Endodermal cell (in vitro differentiated cells): ENCODE results near the gene LMO7. TPM values are rescaled to one million over a fixed set of nuclear protein-coding genes. Genes with fewer than 3 reads are reported as not detected.

ENCODE experiments used
- DNase-seq: peaks from one replicate; pipeline ENCODE4 v3.0.0-alpha.2; 2017
- H3K27ac ChIP-seq: 2 replicates; pipeline ENCODE4 v1.5.1; 2013; ENCODE audit warnings: mild to moderate bottlenecking, low read depth, low read length, moderate library complexity
- H3K27me3 ChIP-seq: 2 replicates; pipeline ENCODE4 v1.6.1; 2013; ENCODE audit warnings: mild to moderate bottlenecking, low read length, moderate library complexity; ENCODE audit not compliant: insufficient read depth, control insufficient read depth, poor library complexity, severe bottlenecking
- H3K36me3 ChIP-seq: 2 replicates; pipeline ENCODE4 v1.7.0; 2013; ENCODE audit warnings: mild to moderate bottlenecking, low read length, moderate library complexity; ENCODE audit not compliant: control insufficient read depth, insufficient read depth
- H3K4me1 ChIP-seq: one replicate; pipeline ENCODE4 v1.7.0; 2013; ENCODE audit warnings: low read length; ENCODE audit not compliant: control insufficient read depth, insufficient read depth
- H3K4me3 ChIP-seq: 2 replicates; pipeline ENCODE4 v1.5.1; 2013; ENCODE audit warnings: mild to moderate bottlenecking, low read length, moderate library complexity
- H3K9ac ChIP-seq: 2 replicates; pipeline ENCODE4 v1.6.1; 2013; ENCODE audit warnings: mild to moderate bottlenecking, low read length, moderate library complexity; ENCODE audit not compliant: poor library complexity, severe bottlenecking; ENCODE audit errors: extremely low read depth
- H3K9me3 ChIP-seq: 2 replicates; pipeline ENCODE4 v1.6.1; 2013; ENCODE audit warnings: mild to moderate bottlenecking, low read length, moderate library complexity; ENCODE audit not compliant: control insufficient read depth
- H3K27ac Mint-ChIP-seq: 2 replicates; pipeline ENCODE4 v1.8.0; 2020; ENCODE audit warnings: mixed read lengths
- H3K27me3 Mint-ChIP-seq: 2 replicates; pipeline ENCODE4 v1.8.0; 2021; ENCODE audit warnings: mild to moderate bottlenecking, mixed read lengths; ENCODE audit not compliant: insufficient read depth
- H3K36me3 Mint-ChIP-seq: 2 replicates; pipeline ENCODE4 v1.8.0; 2020; ENCODE audit warnings: low read depth, mixed read lengths
- H3K4me1 Mint-ChIP-seq: 2 replicates; pipeline ENCODE4 v1.8.0; 2020; ENCODE audit warnings: mixed read lengths
- H3K4me3 Mint-ChIP-seq: 2 replicates; pipeline ENCODE4 v1.8.0; 2020; ENCODE audit warnings: mild to moderate bottlenecking, moderate library complexity, mixed read lengths
- H3K9me3 Mint-ChIP-seq: 2 replicates; pipeline ENCODE4 v1.8.0; 2020; ENCODE audit warnings: mild to moderate bottlenecking, mixed read lengths
- whole genome bisulfite sequencing, 2 experiments: methylation state at CpG; one replicate each; pipeline versions ENCODE4 v1.1.5 to v1.1.7; 2013; ENCODE audit warnings: missing lambda C conversion rate in 2 of 2, mixed read lengths in 1 of 2; ENCODE audit not compliant: insufficient coverage in 1 of 2, insufficient read length in 1 of 2; 5-methylcytosine and 5-hydroxymethylcytosine counted together
- total RNA-seq, 2 donors: library from RNA; stranded (reverse); fragmentation: NEBNext Ultra II Directional in 1 of 2; extraction: Animal tissue kit (Norgen Biotek cat#: 25700) in 1 of 2; gene quantifications; 2 replicates in 1 of 2; 3 replicates in 1 of 2; pipeline ENCODE4 v1.2.1, GENCODE V29; 2021
- TF ChIP-seq, protein P1 (sequence below): fragments of 200-600 bp; sonication (generic); conservative IDR thresholded peaks from 2 replicates; pipeline ENCODE4 v1.5.0; 2021; ENCODE audit warnings: antibody characterized with exemption, mild to moderate bottlenecking

The LMO7 gene
- total RNA-seq, 2 donors from 2014 or later: 9.9 to 14.1 TPM

- peaks cover 33% of the 10 kb centered on the region for H3K4me1 Mint-ChIP-seq
- H3K4me1 ChIP-seq: peaks cover 8% of the 10 kb centered on the region
- H3K27ac Mint-ChIP-seq: no peak overlapping the region
These were observed 162.5 kb downstream of the LMO7 start for GRCh38 chr13:75798353-75799255.

DNA sequence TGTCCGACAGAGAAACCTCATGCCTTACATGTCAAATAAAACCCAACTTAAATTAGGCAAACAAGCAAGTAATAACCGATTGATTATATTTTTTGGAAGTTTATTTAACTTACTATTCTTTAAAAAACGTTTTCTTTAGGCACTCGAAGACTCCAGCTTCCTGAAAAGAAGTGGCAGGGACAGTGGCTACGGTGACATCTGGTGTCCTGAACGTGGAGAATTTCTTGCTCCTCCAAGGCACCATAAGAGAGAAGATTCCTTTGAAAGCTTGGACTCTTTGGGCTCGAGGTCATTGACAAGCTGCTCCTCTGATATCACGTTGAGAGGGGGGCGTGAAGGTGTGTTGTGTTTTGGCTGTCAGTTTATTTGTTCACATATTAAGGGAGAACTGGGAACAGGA lies 164.4 kb downstream of the LMO7 start:
- Histone ChIP-seq H3K9ac (no peak overlapping the region), H3K27me3 (no peaks in the 10 kb centered on the region), H3K36me3 (no peaks in the 10 kb centered on the region), H3K27ac (no peak overlapping the region), H3K9me3 (no peaks in the 10 kb centered on the region), H3K4me1 (peaks cover 8% of the 10 kb centered on the region), H3K4me3 (no peak overlapping the region)
- H3K9me3 Mint-ChIP-seq: no peaks in the 10 kb centered on the region
- TF ChIP-seq, protein P1, sequence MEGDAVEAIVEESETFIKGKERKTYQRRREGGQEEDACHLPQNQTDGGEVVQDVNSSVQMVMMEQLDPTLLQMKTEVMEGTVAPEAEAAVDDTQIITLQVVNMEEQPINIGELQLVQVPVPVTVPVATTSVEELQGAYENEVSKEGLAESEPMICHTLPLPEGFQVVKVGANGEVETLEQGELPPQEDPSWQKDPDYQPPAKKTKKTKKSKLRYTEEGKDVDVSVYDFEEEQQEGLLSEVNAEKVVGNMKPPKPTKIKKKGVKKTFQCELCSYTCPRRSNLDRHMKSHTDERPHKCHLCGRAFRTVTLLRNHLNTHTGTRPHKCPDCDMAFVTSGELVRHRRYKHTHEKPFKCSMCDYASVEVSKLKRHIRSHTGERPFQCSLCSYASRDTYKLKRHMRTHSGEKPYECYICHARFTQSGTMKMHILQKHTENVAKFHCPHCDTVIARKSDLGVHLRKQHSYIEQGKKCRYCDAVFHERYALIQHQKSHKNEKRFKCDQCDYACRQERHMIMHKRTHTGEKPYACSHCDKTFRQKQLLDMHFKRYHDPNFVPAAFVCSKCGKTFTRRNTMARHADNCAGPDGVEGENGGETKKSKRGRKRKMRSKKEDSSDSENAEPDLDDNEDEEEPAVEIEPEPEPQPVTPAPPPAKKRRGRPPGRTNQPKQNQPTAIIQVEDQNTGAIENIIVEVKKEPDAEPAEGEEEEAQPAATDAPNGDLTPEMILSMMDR: peak; percentile 56
- peaks cover 1% of the 10 kb centered on the region for H3K36me3 Mint-ChIP-seq
- H3K4me3 Mint-ChIP-seq: no peak overlapping the region
- peaks cover 49% of the 10 kb centered on the region for H3K4me1 Mint-ChIP-seq
- WGBS, 2 experiments: 49 to 61% methylated on average over 2 to 9 of the region's 9 CpGs
- H3K27ac Mint-ChIP-seq: peak overlapping the region; percentile 5
- no peak for DNase-seq
- no peaks in the 10 kb centered on the region for H3K27me3 Mint-ChIP-seq

More at GRCh38 chr13:75798353-75799255, 162.5 kb downstream of the LMO7 start:
- Histone ChIP-seq H3K9ac (no peak overlapping the region), H3K9me3 (no peaks in the 10 kb centered on the region), H3K27ac (no peak overlapping the region), H3K36me3 (no peaks in the 10 kb centered on the region), H3K27me3 (no peaks in the 10 kb centered on the region), H3K4me3 (no peak overlapping the region)
- Mint-ChIP-seq H3K9me3 (no peaks in the 10 kb centered on the region), H3K4me3 (no peak overlapping the region), H3K36me3 (peaks cover 1% of the 10 kb centered on the region), H3K27me3 (no peaks in the 10 kb centered on the region)
- TF ChIP-seq, protein P1: no peak
- WGBS, 2 experiments: 92% methylated on average over 7 of the region's 7 CpGs
- no peak for DNase-seq

DNA sequence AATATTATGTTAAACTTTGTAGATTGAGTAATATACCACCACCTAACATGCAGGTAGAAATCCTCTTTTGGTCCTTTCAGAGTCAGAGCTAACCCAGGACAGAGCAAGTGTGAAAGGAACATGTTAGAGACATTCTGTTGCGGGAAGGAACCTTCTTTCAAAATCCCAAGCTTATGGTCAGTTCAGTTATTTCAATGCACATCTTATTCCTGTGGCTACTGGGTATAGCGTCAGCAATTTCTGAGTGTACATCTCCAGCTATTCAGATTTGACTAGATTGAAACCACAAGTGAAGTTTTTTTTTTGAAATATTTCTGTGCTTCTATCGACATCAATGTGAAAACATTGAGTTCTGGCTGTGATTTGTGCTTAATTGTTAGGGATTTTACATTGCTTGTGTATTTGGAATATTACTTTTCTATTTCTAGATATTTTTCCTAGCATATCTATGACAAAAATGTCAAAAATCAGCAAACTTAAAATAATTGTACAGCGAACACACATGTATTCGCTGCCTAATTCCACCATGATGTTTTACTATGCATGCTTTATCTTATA lies 165.3 kb downstream of the LMO7 start:
- no peak overlapping the region for H3K4me3 ChIP-seq
- TF ChIP-seq, protein P1: no peak
- 93 to 95% methylated on average over 4 to 5 of the region's 5 CpGs for WGBS, 2 experiments
- no peak overlapping the region for H3K9ac ChIP-seq
- no peaks in the 10 kb centered on the region for H3K36me3 ChIP-seq
- H3K27me3 ChIP-seq: no peaks in the 10 kb centered on the region
- no peak for DNase-seq
- H3K9me3 ChIP-seq: no peaks in the 10 kb centered on the region
- peaks cover 1% of the 10 kb centered on the region for H3K36me3 Mint-ChIP-seq
- H3K27ac ChIP-seq: no peak overlapping the region
- H3K27ac Mint-ChIP-seq: no peak overlapping the region
- H3K4me3 Mint-ChIP-seq: no peak overlapping the region
- no peaks in the 10 kb centered on the region for H3K27me3 Mint-ChIP-seq
- H3K4me1 ChIP-seq: peaks cover 8% of the 10 kb centered on the region
- H3K4me1 Mint-ChIP-seq: peaks cover 53% of the 10 kb centered on the region
- H3K9me3 Mint-ChIP-seq: no peaks in the 10 kb centered on the region
